GM21717 (cell line): Measurements from ENCODE around the gene KANSL2.
"Not testable (repeated sequence)": the region's sequence is repeated elsewhere in the genome, so short reads cannot be mapped to it uniquely, and the experiment has no call there.

ENCODE experiments used
- ATAC-seq: cut with Tn5 transposase; IDR thresholded peaks from one replicate; pipeline ENCODE4 v1.9.1; 2021; ENCODE audit warnings: mild to moderate bottlenecking, moderate library complexity; ENCODE audit not compliant: unreplicated experiment

Gene KANSL2

GRCh38 chr12:48686037-48686595 lies 4.1 kb upstream of the KANSL2 start:
- ATAC-seq = no peak

GRCh38 chr12:48683534-48683933 lies 1.5 kb upstream of the KANSL2 start:
- ATAC-seq = no peak

- ATAC-seq = no peak
Measured at GRCh38 chr12:48682927-48683326, 889 bp upstream of the KANSL2 start.

- not testable (repeated sequence) for ATAC-seq
Measured at GRCh38 chr12:48682533-48682905, 481 bp upstream of the KANSL2 start.

- no peak for ATAC-seq
Measured at GRCh38 chr12:48681399-48681709, 684 bp downstream of the KANSL2 start.

GRCh38 chr12:48680861-48681260 lies 1.2 kb downstream of the KANSL2 start:
- no peak for ATAC-seq

GRCh38 chr12:48678551-48679185 lies 3.4 kb downstream of the KANSL2 start:
- ATAC-seq = no peak

- no peak for ATAC-seq
Measured at GRCh38 chr12:48671231-48671856, 10.7 kb downstream of the KANSL2 start.

GRCh38 chr12:48668996-48669395 lies 13.0 kb downstream of the KANSL2 start:
- no peak for ATAC-seq

- ATAC-seq = no peak
Measured at GRCh38 chr12:48659863-48660262, 22.2 kb downstream of the KANSL2 start.

- ATAC-seq = no peak
Measured at GRCh38 chr12:48651681-48652080, 30.4 kb downstream of the KANSL2 start.

GRCh38 chr12:48645354-48645753 lies 36.7 kb downstream of the KANSL2 start:
- ATAC-seq = not testable (repeated sequence)

GRCh38 chr12:48643011-48643410 lies 39.0 kb downstream of the KANSL2 start:
- no peak for ATAC-seq

- not testable (repeated sequence) for ATAC-seq
Measured at GRCh38 chr12:48641752-48642555, 40.1 kb downstream of the KANSL2 start.

GRCh38 chr12:48640854-48641253 lies 41.2 kb downstream of the KANSL2 start:
- ATAC-seq = no peak

- no peak for ATAC-seq
Measured at GRCh38 chr12:48640428-48640827, 41.6 kb downstream of the KANSL2 start.

GRCh38 chr12:48631071-48631470 lies 51.0 kb downstream of the KANSL2 start:
- ATAC-seq = no peak

GRCh38 chr12:48630346-48630745 lies 51.7 kb downstream of the KANSL2 start:
- ATAC-seq = no peak

- no peak for ATAC-seq
Measured at GRCh38 chr12:48629541-48629940, 52.5 kb downstream of the KANSL2 start.

GRCh38 chr12:48627556-48627955 lies 54.5 kb downstream of the KANSL2 start:
- ATAC-seq = no peak

GRCh38 chr12:48622997-48623396 lies 59.0 kb downstream of the KANSL2 start:
- not testable (repeated sequence) for ATAC-seq

- no peak for ATAC-seq
Measured at GRCh38 chr12:48618541-48618940, 63.5 kb downstream of the KANSL2 start.
